Breast epithelium (tissue), 4 donors: ENCODE results near the gene SAP30. TPM values are rescaled to one million over a fixed set of nuclear protein-coding genes. Genes with fewer than 3 reads are reported as not detected.

ENCODE experiments used
- DNase-seq, 2 donors: peaks; one replicate each; pipeline ENCODE4 v3.0.0-alpha.2; 2019; ENCODE audit warnings: low spot score in 2 of 2
- H3K27ac ChIP-seq, 2 donors: fragments of 200-600 bp; sonication (generic) in 1 of 2; one replicate each; pipeline ENCODE4 v1.5.1; 2016 to 2019; ENCODE audit warnings: mild to moderate bottlenecking in 1 of 2
- H3K27me3 ChIP-seq, 2 donors: fragments of 200-600 bp; sonication (generic) in 1 of 2; one replicate each; pipeline versions ENCODE4 v1.5.1 to v1.6.0; 2017 to 2019; ENCODE audit warnings: control low read depth in 1 of 2, mild to moderate bottlenecking in 1 of 2
- H3K36me3 ChIP-seq: fragments of 200-600 bp; one replicate; pipeline ENCODE4 v1.5.1; 2019
- H3K4me1 ChIP-seq, 2 donors: fragments of 200-600 bp; sonication (generic); one replicate each; pipeline ENCODE4 v1.5.1; 2016 to 2019; ENCODE audit warnings: control low read depth in 1 of 2
- H3K4me3 ChIP-seq, 3 donors: fragments of 200-600 bp; sonication (generic); 1 replicate in 2 of 3; 2 replicates in 1 of 3; pipeline ENCODE4 v1.5.1; 2016 to 2019; ENCODE audit warnings: mild to moderate bottlenecking in 3 of 3, moderate library complexity in 2 of 3
- H3K9me3 ChIP-seq, 2 donors: fragments of 200-600 bp; sonication (generic) in 1 of 2; one replicate each; pipeline ENCODE4 v1.5.1; 2016 to 2019; ENCODE audit warnings: control low read depth in 1 of 2
- CTCF ChIP-seq, 3 donors: fragments of 450-650 bp; IDR thresholded peaks; one replicate each; pipeline ENCODE4 v1.5.1; 2016 to 2017; ENCODE audit warnings: antibody characterized with exemption in 3 of 3, mild to moderate bottlenecking in 3 of 3, moderate library complexity in 3 of 3
- POLR2A ChIP-seq: fragments of 450-650 bp; IDR thresholded peaks from one replicate; pipeline ENCODE4 v1.6.1; 2016; ENCODE audit warnings: antibody characterized with exemption, mild to moderate bottlenecking, moderate library complexity
- POLR2AphosphoS5 ChIP-seq, 3 donors: sonication (generic); formaldehyde crosslinking; IDR thresholded peaks; one replicate each; pipeline ENCODE4 v1.6.1; 2017; ENCODE audit warnings: antibody characterized with exemption in 3 of 3
- intact Hi-C: fragments of 100-400 bp; cut with DNase I; formaldehyde crosslinking; loops from one replicate; pipeline ENCODE4 v1.15.1; 2023; ENCODE audit warnings: low total_unique reads
- total RNA-seq, 3 donors: library from RNA; depleted of rRNA; stranded (reverse); fragments of >200 nt; gene quantifications; one replicate each; pipeline ENCODE4 v1.1.0, GENCODE V29; 2016

The SAP30 gene
- total RNA-seq, 3 donors from 2014 or later = 29.8 to 50.1 (median 41.7) TPM

- Histone ChIP-seq H3K36me3 (no peaks in the 10 kb centered on the region), H3K9me3 (no peaks in the 10 kb centered on the region), H3K27ac (no peak overlapping the region), H3K4me1 (no peaks in the 10 kb centered on the region), H3K4me3 (no peak overlapping the region), H3K27me3 (no peaks in the 10 kb centered on the region)
- no peak for TF ChIP-seq CTCF (IDR thresholded peaks at IDR 0.05)
- TF ChIP-seq POLR2AphosphoS5 (IDR thresholded peaks at IDR 0.05) = no peak
- TF ChIP-seq POLR2A = no peak
- no peak for DNase-seq
- intact Hi-C loops = no loop called here
These were observed 12.8 kb upstream of the SAP30 start for GRCh38 chr4:173357939-173358338.

DNA sequence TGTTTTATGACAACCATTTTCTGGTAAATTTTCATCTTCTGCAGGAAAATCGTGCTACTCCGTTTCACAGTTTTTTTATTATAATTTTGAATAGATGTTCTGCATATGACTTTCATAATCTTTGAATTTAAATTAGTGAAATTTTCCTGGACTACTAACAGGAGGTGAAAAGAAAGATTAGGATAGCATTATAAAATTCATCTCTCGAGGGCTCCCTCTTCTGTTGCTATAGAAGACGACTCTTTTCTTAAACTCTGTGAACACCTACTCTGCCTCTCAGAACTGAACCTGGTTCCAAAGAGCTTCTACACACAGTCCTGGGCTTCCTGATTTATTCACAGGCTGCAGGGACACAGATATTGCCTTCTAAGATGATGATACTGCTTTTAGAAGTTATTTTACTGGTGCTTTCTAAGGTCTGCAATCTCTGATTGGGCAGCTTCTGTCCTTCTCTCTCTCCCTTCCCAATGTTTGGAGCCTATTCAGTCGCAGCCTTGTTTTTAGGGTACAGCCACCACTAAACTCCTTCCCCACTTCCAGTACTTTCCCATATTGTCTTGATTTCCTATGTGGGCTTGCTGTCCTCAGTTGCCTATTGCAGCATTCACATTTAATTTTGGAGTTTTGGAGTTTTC, 10.1 kb upstream of the SAP30 start:
- no peaks in the 10 kb centered on the region for H3K9me3 ChIP-seq
- no peaks in the 10 kb centered on the region for H3K36me3 ChIP-seq
- TF ChIP-seq CTCF (IDR thresholded peaks at IDR 0.05) (no peak), POLR2A (no peak), POLR2AphosphoS5 (IDR thresholded peaks at IDR 0.05) (no peak)
- H3K4me3 ChIP-seq = no peak overlapping the region
- H3K27ac ChIP-seq = no peak overlapping the region
- H3K4me1 ChIP-seq = no peaks in the 10 kb centered on the region
- no peaks in the 10 kb centered on the region for H3K27me3 ChIP-seq
- DNase-seq = no peak
- intact Hi-C loops = no loop called here

- no peak for DNase-seq
- H3K9me3 ChIP-seq = no peaks in the 10 kb centered on the region
- H3K27ac ChIP-seq = no peak overlapping the region
- TF ChIP-seq POLR2AphosphoS5 (IDR thresholded peaks at IDR 0.05) (no peak), CTCF (IDR thresholded peaks at IDR 0.05) (no peak), POLR2A (no peak)
- H3K27me3 ChIP-seq = no peaks in the 10 kb centered on the region
- H3K4me1 ChIP-seq = no peaks in the 10 kb centered on the region
- H3K36me3 ChIP-seq = no peaks in the 10 kb centered on the region
- no peak overlapping the region for H3K4me3 ChIP-seq
- intact Hi-C loops = loop anchor here (2.0 kb wide), 1 partner anchor 38 kb away; no protein-coding TSS in a partner anchor
These were observed 8.1 kb upstream of the SAP30 start for GRCh38 chr4:173362666-173363065.

GRCh38 chr4:173365359-173365996, 5.3 kb upstream of the SAP30 start:
- Histone ChIP-seq H3K9me3 (no peaks in the 10 kb centered on the region), H3K36me3 (no peaks in the 10 kb centered on the region), H3K4me3 (no peak overlapping the region), H3K27me3 (no peaks in the 10 kb centered on the region), H3K27ac (no peak overlapping the region), H3K4me1 (no peaks in the 10 kb centered on the region)
- TF ChIP-seq POLR2A (no peak), CTCF (IDR thresholded peaks at IDR 0.05) (no peak)
- intact Hi-C loops = no loop called here
- no peak for DNase-seq

GRCh38 chr4:173367285-173367684, 3.5 kb upstream of the SAP30 start:
- no peak for DNase-seq
- no peak for TF ChIP-seq POLR2A
- TF ChIP-seq CTCF (IDR thresholded peaks at IDR 0.05) = no peak
- TF ChIP-seq POLR2AphosphoS5 (IDR thresholded peaks at IDR 0.05) = no peak
- intact Hi-C loops = no loop called here
- Histone ChIP-seq H3K27me3 (no peaks in the 10 kb centered on the region), H3K4me1 (no peaks in the 10 kb centered on the region), H3K9me3 (no peaks in the 10 kb centered on the region), H3K27ac (no peak overlapping the region), H3K36me3 (no peaks in the 10 kb centered on the region), H3K4me3 (no peak overlapping the region)
